Rectal smooth muscle tissue (tissue), 1 donor: Measurements from ENCODE around the gene MAN2B2.

Experiments
- H3K27ac ChIP-seq: one replicate; pipeline ENCODE4 v1.7.0; 2013; ENCODE audit warnings: low read depth, low read length, inconsistent platforms
- H3K27me3 ChIP-seq: one replicate; pipeline ENCODE4 v1.7.0; 2013; ENCODE audit warnings: low read length; ENCODE audit not compliant: control insufficient read depth, insufficient read depth
- H3K36me3 ChIP-seq: one replicate; pipeline ENCODE4 v1.7.0; 2013; ENCODE audit warnings: low read length; ENCODE audit not compliant: control insufficient read depth, insufficient read depth
- H3K4me1 ChIP-seq: one replicate; pipeline ENCODE4 v1.7.0; 2013; ENCODE audit warnings: low read length; ENCODE audit not compliant: control insufficient read depth, insufficient read depth
- H3K4me3 ChIP-seq: one replicate; pipeline ENCODE4 v1.7.0; 2013; ENCODE audit warnings: low read length
- H3K9ac ChIP-seq: one replicate; pipeline ENCODE4 v1.7.0; 2013; ENCODE audit warnings: low read length

Gene MAN2B2

GRCh38 chr4:6534618-6535328, 40.2 kb upstream of the MAN2B2 start:
- no peak overlapping the region for H3K27ac ChIP-seq
- H3K36me3 ChIP-seq = no peaks in the 10 kb centered on the region
- peaks cover 2% of the 10 kb centered on the region for H3K27me3 ChIP-seq

GRCh38 chr4:6535329-6535692, 39.7 kb upstream of the MAN2B2 start:
- Histone ChIP-seq H3K36me3 (no peaks in the 10 kb centered on the region), H3K4me1 (no peaks in the 10 kb centered on the region), H3K4me3 (no peak overlapping the region), H3K9ac (no peak overlapping the region), H3K27me3 (peaks cover 2% of the 10 kb centered on the region), H3K27ac (no peak overlapping the region)

More at GRCh38 chr4:6534618-6535328, 40.2 kb upstream of the MAN2B2 start:
- no peak overlapping the region for H3K4me3 ChIP-seq
- no peaks in the 10 kb centered on the region for H3K4me1 ChIP-seq
- H3K9ac ChIP-seq = no peak overlapping the region

- no peaks in the 10 kb centered on the region for H3K36me3 ChIP-seq
- peaks cover 2% of the 10 kb centered on the region for H3K27me3 ChIP-seq
- H3K27ac ChIP-seq = no peak overlapping the region
- no peak overlapping the region for H3K9ac ChIP-seq
- H3K4me1 ChIP-seq = no peaks in the 10 kb centered on the region
- H3K4me3 ChIP-seq = no peak overlapping the region
Observed at GRCh38 chr4:6535706-6536105, 39.3 kb upstream of the MAN2B2 start.

GRCh38 chr4:6538111-6538510, 36.9 kb upstream of the MAN2B2 start:
- no peak overlapping the region for H3K4me3 ChIP-seq
- no peaks in the 10 kb centered on the region for H3K4me1 ChIP-seq
- no peaks in the 10 kb centered on the region for H3K36me3 ChIP-seq
- H3K9ac ChIP-seq = no peak overlapping the region
- H3K27ac ChIP-seq = no peak overlapping the region
- peaks cover 2% of the 10 kb centered on the region for H3K27me3 ChIP-seq

GRCh38 chr4:6538575-6538974, 36.4 kb upstream of the MAN2B2 start:
- peaks cover 2% of the 10 kb centered on the region for H3K27me3 ChIP-seq
- no peak overlapping the region for H3K4me3 ChIP-seq
- no peak overlapping the region for H3K9ac ChIP-seq
- H3K4me1 ChIP-seq = no peaks in the 10 kb centered on the region
- no peak overlapping the region for H3K27ac ChIP-seq
- no peaks in the 10 kb centered on the region for H3K36me3 ChIP-seq

DNA sequence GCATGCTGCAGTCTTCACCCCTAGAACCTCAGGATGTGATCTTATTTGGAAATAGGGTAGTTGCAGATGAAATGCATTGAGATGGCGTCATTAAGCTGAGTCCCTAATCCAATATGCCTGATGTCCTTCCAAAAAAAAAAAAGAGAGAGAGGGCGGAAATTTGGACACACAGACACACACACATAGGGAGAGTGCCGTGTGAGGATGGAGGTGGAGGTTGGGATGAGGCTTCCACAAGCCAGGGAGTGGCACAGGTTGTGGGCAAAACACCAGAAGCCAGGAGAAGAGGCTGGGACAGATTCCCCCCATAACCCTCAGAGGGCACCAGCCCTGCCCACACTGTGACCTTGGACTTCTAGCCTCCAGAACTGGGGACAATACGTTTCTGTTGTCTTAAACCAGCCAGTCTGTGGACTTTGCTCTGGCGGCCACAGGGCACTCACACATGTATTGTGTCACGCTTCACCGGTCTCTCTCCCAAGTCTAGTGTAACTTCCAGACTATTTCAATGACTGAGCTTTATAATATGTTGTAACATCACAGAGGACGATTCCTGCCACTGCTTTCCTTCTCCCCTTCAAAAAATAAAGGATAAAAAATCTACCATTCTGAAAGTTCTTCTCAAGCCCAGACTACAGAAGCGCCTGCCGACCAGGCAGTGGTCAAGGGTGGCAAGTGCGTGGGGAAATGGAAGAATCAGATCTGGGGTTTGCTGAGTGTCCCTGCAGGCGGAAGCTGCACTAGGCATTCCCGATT, 35.8 kb upstream of the MAN2B2 start:
- H3K36me3 ChIP-seq = no peaks in the 10 kb centered on the region
- H3K9ac ChIP-seq = no peak overlapping the region
- no peak overlapping the region for H3K27ac ChIP-seq
- peaks cover 2% of the 10 kb centered on the region for H3K27me3 ChIP-seq
- H3K4me3 ChIP-seq = no peak overlapping the region
- H3K4me1 ChIP-seq = no peaks in the 10 kb centered on the region

GRCh38 chr4:6540879-6541278, 34.1 kb upstream of the MAN2B2 start:
- Histone ChIP-seq H3K4me3 (no peak overlapping the region), H3K36me3 (no peaks in the 10 kb centered on the region), H3K27ac (no peak overlapping the region), H3K4me1 (no peaks in the 10 kb centered on the region), H3K27me3 (peaks cover 2% of the 10 kb centered on the region), H3K9ac (no peak overlapping the region)

DNA sequence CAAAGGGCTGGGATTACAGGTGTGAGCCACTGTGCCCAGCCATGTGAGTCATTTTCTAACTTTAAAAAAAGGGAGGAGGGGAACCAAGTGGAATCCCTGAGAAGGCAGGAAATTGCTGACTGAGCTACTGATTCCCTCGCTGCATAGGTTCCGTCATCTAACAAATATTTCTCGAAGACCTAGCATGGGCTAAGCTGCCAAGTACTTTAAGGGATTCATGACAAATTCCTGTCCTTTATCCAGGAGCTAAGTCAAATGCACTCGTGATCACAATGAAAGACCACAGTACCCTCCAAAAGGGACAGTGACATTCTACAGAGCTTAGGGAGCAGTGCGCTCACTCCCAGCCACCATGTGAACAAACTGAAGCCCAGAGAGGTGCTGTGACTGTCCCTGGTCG, 33.2 kb upstream of the MAN2B2 start:
- H3K27me3 ChIP-seq = peaks cover 2% of the 10 kb centered on the region

GRCh38 chr4:6542951-6543350, 32.0 kb upstream of the MAN2B2 start:
- Histone ChIP-seq H3K9ac (no peak overlapping the region), H3K4me1 (no peaks in the 10 kb centered on the region), H3K27ac (no peak overlapping the region), H3K4me3 (no peak overlapping the region), H3K36me3 (no peaks in the 10 kb centered on the region), H3K27me3 (peaks cover 2% of the 10 kb centered on the region)

More for the DNA sequence above, 33.2 kb upstream of the MAN2B2 start:
- H3K27ac ChIP-seq = no peak overlapping the region
- H3K4me3 ChIP-seq = no peak overlapping the region
- H3K36me3 ChIP-seq = no peaks in the 10 kb centered on the region
- H3K4me1 ChIP-seq = no peaks in the 10 kb centered on the region
- no peak overlapping the region for H3K9ac ChIP-seq

GRCh38 chr4:6546091-6546490, 28.9 kb upstream of the MAN2B2 start:
- Histone ChIP-seq H3K27ac (no peak overlapping the region), H3K4me1 (no peaks in the 10 kb centered on the region), H3K4me3 (no peak overlapping the region), H3K36me3 (no peaks in the 10 kb centered on the region), H3K9ac (no peak overlapping the region), H3K27me3 (no peaks in the 10 kb centered on the region)

DNA sequence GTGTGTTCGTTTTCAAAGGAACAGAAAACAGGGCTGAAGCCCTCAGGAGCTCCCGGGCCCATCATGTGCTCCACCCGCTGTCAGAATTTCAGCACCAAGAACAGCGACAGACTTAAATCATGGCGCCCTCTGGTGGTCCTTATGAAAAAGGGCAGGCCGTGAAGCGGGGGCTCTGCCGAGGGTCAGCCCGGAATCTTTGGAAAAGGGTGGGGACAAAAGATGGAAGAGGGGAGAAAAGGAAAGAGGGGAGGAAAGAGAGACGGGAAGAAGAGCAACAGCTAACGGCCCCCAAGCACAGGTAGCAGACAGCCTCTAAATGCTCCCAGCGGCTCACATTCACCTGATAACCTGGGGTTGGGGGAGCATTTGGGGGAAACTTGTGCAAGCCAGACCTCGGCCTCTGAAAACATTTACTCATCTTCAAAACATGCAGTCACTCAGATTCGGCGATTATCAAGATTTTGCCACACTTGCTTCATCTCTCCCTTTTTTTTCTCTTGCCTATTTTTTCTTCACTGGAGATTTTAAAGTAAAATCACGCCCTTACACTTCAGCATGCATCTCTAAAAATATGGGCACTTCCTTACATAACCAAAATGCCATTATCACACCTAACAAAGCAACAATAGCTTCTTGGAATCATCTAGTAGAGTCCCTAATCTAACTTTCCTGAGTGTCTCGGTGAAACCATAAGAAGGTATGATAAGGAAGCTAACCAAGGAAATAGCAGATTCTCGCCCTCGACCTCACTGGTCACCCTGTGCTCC, 28.1 kb upstream of the MAN2B2 start:
- Histone ChIP-seq H3K4me1 (no peaks in the 10 kb centered on the region), H3K27ac (no peak overlapping the region), H3K36me3 (no peaks in the 10 kb centered on the region), H3K27me3 (no peaks in the 10 kb centered on the region), H3K4me3 (no peak overlapping the region), H3K9ac (no peak overlapping the region)

DNA sequence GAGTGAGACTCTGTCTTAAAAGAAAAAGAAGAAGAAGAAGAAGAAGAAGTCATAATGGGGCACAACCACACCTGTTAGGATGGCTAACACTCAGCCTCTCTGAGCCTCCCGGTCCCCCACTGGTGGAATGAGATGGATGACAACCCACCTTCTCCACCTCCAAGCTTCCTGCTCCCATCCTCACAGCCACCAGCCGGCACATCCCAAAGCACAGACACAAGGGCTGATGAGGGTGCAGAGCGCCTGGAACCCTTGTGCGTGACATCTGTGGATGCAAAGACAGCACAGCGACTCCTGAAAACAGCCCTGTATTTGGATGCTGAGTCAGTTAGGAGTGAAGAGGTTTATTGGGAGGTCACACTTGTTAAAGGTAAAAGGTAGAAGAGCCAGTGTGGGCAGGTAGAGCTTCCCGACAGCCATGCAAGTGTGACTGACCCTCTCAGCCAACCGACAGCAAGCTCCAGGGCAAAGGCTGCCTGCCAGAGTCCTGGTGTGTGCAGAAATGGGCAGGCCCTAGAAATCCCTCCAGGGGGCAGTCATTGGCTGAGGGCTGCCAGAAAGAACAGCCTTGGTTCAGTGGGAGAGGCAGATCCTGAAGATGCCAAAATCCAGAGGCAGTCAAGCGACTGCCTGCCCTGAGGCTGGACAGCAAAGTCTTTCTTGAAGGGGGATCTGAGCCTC, 26.6 kb upstream of the MAN2B2 start:
- no peak overlapping the region for H3K4me3 ChIP-seq
- H3K36me3 ChIP-seq = no peaks in the 10 kb centered on the region
- no peak overlapping the region for H3K27ac ChIP-seq
- no peaks in the 10 kb centered on the region for H3K4me1 ChIP-seq
- H3K9ac ChIP-seq = no peak overlapping the region
- H3K27me3 ChIP-seq = no peaks in the 10 kb centered on the region
